Activated T-cell treated with anti-CD3 and anti-CD28 coated beads for 1 hour (primary cell): ENCODE measurements around the gene MYCL.

Experiments used
- DNase-seq: peaks from one replicate; pipeline ENCODE4 v3.0.0-alpha.2; 2020; ENCODE audit warnings: low read depth

MYCL gene

GRCh38 chr1:39901714-39902459 is at the start of gene MYCL:
Gene MYCL, minus strand, starts transcription at chr1:39901917. Its CDS starts 483 bp downstream, at chr1:39901434.
- DNase-seq, result peak; percentile 58

GRCh38 chr1:39949891-39950290 is 48.2 kb upstream of the MYCL start:
- no peak for DNase-seq

- DNase-seq, result no peak
These were observed 45.5 kb upstream of the MYCL start for GRCh38 chr1:39947260-39947659.

- no peak for DNase-seq
These were observed 44.5 kb upstream of the MYCL start for GRCh38 chr1:39946216-39946615.

GRCh38 chr1:39944410-39945112 is 42.8 kb upstream of the MYCL start:
- DNase-seq, result no peak

- no peak for DNase-seq
These were observed 42.0 kb upstream of the MYCL start for GRCh38 chr1:39943471-39944290.

- no peak for DNase-seq
These were observed 39.5 kb upstream of the MYCL start for GRCh38 chr1:39940980-39941871.

- DNase-seq, result no peak
These were observed 38.5 kb upstream of the MYCL start for GRCh38 chr1:39940253-39940652.

GRCh38 chr1:39938856-39939255 is 37.1 kb upstream of the MYCL start:
- no peak for DNase-seq

GRCh38 chr1:39936724-39937491 is 35.2 kb upstream of the MYCL start:
- no peak for DNase-seq

GRCh38 chr1:39933956-39934941 is 32.5 kb upstream of the MYCL start:
- no peak for DNase-seq

GRCh38 chr1:39928809-39929587 is 27.3 kb upstream of the MYCL start:
- no peak for DNase-seq

GRCh38 chr1:39927538-39927937 is 25.8 kb upstream of the MYCL start:
- no peak for DNase-seq

GRCh38 chr1:39926820-39927219 is 25.1 kb upstream of the MYCL start:
- DNase-seq, result no peak

GRCh38 chr1:39926343-39926793 is 24.7 kb upstream of the MYCL start:
- no peak for DNase-seq

- no peak for DNase-seq
These were observed 24.1 kb upstream of the MYCL start for GRCh38 chr1:39925721-39926342.

- DNase-seq, result no peak
These were observed 20.6 kb upstream of the MYCL start for GRCh38 chr1:39922251-39922688.

- peak; percentile 4 for DNase-seq
These were observed 17.8 kb upstream of the MYCL start for GRCh38 chr1:39919545-39919944.
